Hippocampal formation (tissue), 2 donors: ENCODE results near the gene TRAPPC10.

Experiments used
- DNase-seq, 2 donors: peaks; one replicate each; lab custom pipeline; 2025; lab: John Stamatoyannopoulos, UW

TRAPPC10 gene

GRCh38 chr21:44011579-44012473 lies at the start of gene TRAPPC10:
TSS of gene TRAPPC10 (plus strand) at chr21:44012309. CDS start at chr21:44012494, 185 bp downstream.
- peak; percentile 76 to 78 for DNase-seq

GRCh38 chr21:43965911-43966585 lies 46.1 kb upstream of the TRAPPC10 start:
- no peak for DNase-seq

- DNase-seq: no peak
Observed at GRCh38 chr21:43966946-43967512, 45.1 kb upstream of the TRAPPC10 start.

- DNase-seq: no peak
Observed at GRCh38 chr21:43967981-43968380, 44.1 kb upstream of the TRAPPC10 start.

GRCh38 chr21:43968410-43969114 lies 43.5 kb upstream of the TRAPPC10 start:
- no peak for DNase-seq

- DNase-seq: no peak
Observed at GRCh38 chr21:43969115-43969444, 43.0 kb upstream of the TRAPPC10 start.

- no peak for DNase-seq
Observed at GRCh38 chr21:43970551-43970950, 41.6 kb upstream of the TRAPPC10 start.

- DNase-seq: no peak
Observed at GRCh38 chr21:43971201-43971991, 40.7 kb upstream of the TRAPPC10 start.

GRCh38 chr21:43971992-43972255 lies 40.2 kb upstream of the TRAPPC10 start:
- no peak for DNase-seq

- DNase-seq: no peak
Observed at GRCh38 chr21:43972850-43973633, 39.1 kb upstream of the TRAPPC10 start.

- DNase-seq: no peak
Observed at GRCh38 chr21:43973634-43973955, 38.5 kb upstream of the TRAPPC10 start.

- DNase-seq: no peak
Observed at GRCh38 chr21:43974791-43975468, 37.2 kb upstream of the TRAPPC10 start.

- DNase-seq: peak in 1 of 2 donors; percentile 63
Observed at GRCh38 chr21:43975469-43976098, 36.5 kb upstream of the TRAPPC10 start.

- DNase-seq: no peak
Observed at GRCh38 chr21:43976661-43977060, 35.4 kb upstream of the TRAPPC10 start.

GRCh38 chr21:43978060-43978459 lies 34.0 kb upstream of the TRAPPC10 start:
- DNase-seq: no peak

- DNase-seq: peak in 1 of 2 donors; percentile 54
Observed at GRCh38 chr21:43979654-43980053, 32.5 kb upstream of the TRAPPC10 start.

GRCh38 chr21:43981151-43981870 lies 30.8 kb upstream of the TRAPPC10 start:
- DNase-seq: no peak

- DNase-seq: no peak
Observed at GRCh38 chr21:43981871-43982210, 30.3 kb upstream of the TRAPPC10 start.

- no peak for DNase-seq
Observed at GRCh38 chr21:43982489-43983078, 29.5 kb upstream of the TRAPPC10 start.
